Kidney (tissue), 14 donors: Measurements from ENCODE around the gene CABP4. TPM values are rescaled to one million over a fixed set of nuclear protein-coding genes. Genes with fewer than 3 reads are reported as not detected.
"Not testable (repeated sequence)": the region's sequence is repeated elsewhere in the genome, so short reads cannot be mapped to it uniquely, and the experiment has no call there.

Experiments
- DNase-seq, 5 donors: peaks; one replicate each; pipeline ENCODE4 v3.0.0-alpha.2; 2013 to 2020
- FAIRE-seq: peaks from 2 replicates; lab custom pipeline; 2012; peaks lifted over from hg19 to GRCh38; lab: Jason Lieb, UNC
- H3K27ac ChIP-seq, 2 donors: one replicate each; pipeline ENCODE4 v1.7.0; 2013; ENCODE audit warnings: low read depth in 2 of 2, low read length in 2 of 2, inconsistent platforms in 1 of 2
- H3K27me3 ChIP-seq: one replicate; pipeline ENCODE4 v1.7.1; 2013; ENCODE audit warnings: low read length, inconsistent platforms; ENCODE audit not compliant: control insufficient read depth, insufficient read depth
- H3K36me3 ChIP-seq, 3 donors: one replicate each; pipeline versions ENCODE4 v1.7.0 to v1.7.1; 2013; ENCODE audit warnings: low read length in 3 of 3, control low read depth in 1 of 3, inconsistent platforms in 1 of 3; ENCODE audit not compliant: insufficient read depth in 3 of 3, control insufficient read depth in 2 of 3
- H3K4me1 ChIP-seq, 3 donors: one replicate each; pipeline versions ENCODE4 v1.7.0 to v1.7.1; 2013; ENCODE audit warnings: low read length in 3 of 3, inconsistent platforms in 1 of 3, low read depth in 1 of 3; ENCODE audit not compliant: control insufficient read depth in 2 of 3, insufficient read depth in 2 of 3
- H3K4me3 ChIP-seq, 3 donors: one replicate each; pipeline versions ENCODE4 v1.7.0 to v1.8.1; 2013; ENCODE audit warnings: low read length in 3 of 3, control low read depth in 1 of 3, inconsistent platforms in 1 of 3
- H3K9ac ChIP-seq, 3 donors: one replicate each; pipeline versions ENCODE4 v1.7.0 to v1.7.1; 2013; ENCODE audit warnings: low read length in 3 of 3, control low read depth in 1 of 3, inconsistent platforms in 1 of 3
- H3K9me3 ChIP-seq, 3 donors: one replicate each; pipeline versions ENCODE4 v1.7.0 to v1.7.1; 2013; ENCODE audit warnings: low read length in 3 of 3, control low read depth in 1 of 3, inconsistent platforms in 1 of 3; ENCODE audit not compliant: control insufficient read depth in 2 of 3, insufficient read depth in 1 of 3
- intact Hi-C: fragments of 100-400 bp; cut with DNase I; formaldehyde crosslinking; loops from one replicate; pipeline ENCODE4 v1.11.1; 2022
- polyA plus RNA-seq: library from polyadenylated mRNA; stranded (reverse); fragments of 350-450 nt; fragmentation: Illumina TruSeq; extraction: RNeasy Lipid Tissue Mini Kit (QIAGEN cat#74804); gene quantifications from one replicate; pipeline ENCODE4 v1.2.3, GENCODE V29; 2014; ENCODE audit warnings: low read depth, low replicate concordance; ENCODE audit not compliant: insufficient read depth
- total RNA-seq: library from RNA; stranded (reverse); fragmentation: NEBNext Ultra II Directional; extraction: Animal tissue kit (Norgen Biotek cat#: 25700); gene quantifications from one replicate; pipeline ENCODE4 v1.2.1, GENCODE V29; 2021
- TF ChIP-seq, protein P1 (sequence below): IDR thresholded peaks from 3 replicates; pipeline ENCODE4 v1.5.1; 2012; ENCODE audit warnings: mild to moderate bottlenecking, moderate library complexity, borderline replicate concordance; ENCODE audit not compliant: insufficient read depth; ENCODE audit errors: extremely low read depth
- donor health status: control.
- donor health status: control.
- donor health status: control.
- donor health status: control.
- donor health status: control.
- donor health status: DM: yes; HTN: yes; CAD: no.
- donor health status: Normal renal cell carcinoma (clear cell type).

CABP4 gene
- total and polyA plus RNA-seq, 2 donors from 2014 or later: 0.49 to 3.1 TPM

DNA sequence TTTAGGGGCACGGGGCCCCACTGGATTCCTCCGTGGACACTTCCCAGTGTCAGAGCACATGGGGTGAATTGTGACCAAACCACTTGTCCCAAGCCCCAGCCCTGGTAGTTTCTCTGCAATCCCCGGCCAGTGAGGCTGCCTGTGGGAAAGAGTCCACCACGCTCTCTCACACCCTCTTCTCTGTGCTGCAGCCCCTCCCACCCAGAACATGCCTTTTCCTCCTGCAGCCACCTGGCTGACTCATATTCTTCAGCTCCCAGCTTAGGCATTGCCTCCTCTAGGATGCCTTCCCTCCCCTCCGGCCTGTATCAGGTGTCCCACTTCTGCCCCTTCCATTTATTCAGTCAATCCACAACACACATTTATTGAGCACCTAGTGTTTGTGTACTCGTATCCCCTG is 32.3 kb upstream of the CABP4 start:
- Histone ChIP-seq H3K4me1 (peaks cover 0 to 15% (median 11%) of the 10 kb centered on the region in 3 donors), H3K27me3 (no peaks in the 10 kb centered on the region), H3K27ac (no peak overlapping the region), H3K36me3 (no peaks in the 10 kb centered on the region), H3K4me3 (no peak overlapping the region), H3K9me3 (no peaks in the 10 kb centered on the region), H3K9ac (no peak overlapping the region)
- FAIRE-seq (no peak), DNase-seq (no peak)
- TF ChIP-seq, protein P1, sequence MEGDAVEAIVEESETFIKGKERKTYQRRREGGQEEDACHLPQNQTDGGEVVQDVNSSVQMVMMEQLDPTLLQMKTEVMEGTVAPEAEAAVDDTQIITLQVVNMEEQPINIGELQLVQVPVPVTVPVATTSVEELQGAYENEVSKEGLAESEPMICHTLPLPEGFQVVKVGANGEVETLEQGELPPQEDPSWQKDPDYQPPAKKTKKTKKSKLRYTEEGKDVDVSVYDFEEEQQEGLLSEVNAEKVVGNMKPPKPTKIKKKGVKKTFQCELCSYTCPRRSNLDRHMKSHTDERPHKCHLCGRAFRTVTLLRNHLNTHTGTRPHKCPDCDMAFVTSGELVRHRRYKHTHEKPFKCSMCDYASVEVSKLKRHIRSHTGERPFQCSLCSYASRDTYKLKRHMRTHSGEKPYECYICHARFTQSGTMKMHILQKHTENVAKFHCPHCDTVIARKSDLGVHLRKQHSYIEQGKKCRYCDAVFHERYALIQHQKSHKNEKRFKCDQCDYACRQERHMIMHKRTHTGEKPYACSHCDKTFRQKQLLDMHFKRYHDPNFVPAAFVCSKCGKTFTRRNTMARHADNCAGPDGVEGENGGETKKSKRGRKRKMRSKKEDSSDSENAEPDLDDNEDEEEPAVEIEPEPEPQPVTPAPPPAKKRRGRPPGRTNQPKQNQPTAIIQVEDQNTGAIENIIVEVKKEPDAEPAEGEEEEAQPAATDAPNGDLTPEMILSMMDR: no peak
- intact Hi-C loops: no loop called here

DNA sequence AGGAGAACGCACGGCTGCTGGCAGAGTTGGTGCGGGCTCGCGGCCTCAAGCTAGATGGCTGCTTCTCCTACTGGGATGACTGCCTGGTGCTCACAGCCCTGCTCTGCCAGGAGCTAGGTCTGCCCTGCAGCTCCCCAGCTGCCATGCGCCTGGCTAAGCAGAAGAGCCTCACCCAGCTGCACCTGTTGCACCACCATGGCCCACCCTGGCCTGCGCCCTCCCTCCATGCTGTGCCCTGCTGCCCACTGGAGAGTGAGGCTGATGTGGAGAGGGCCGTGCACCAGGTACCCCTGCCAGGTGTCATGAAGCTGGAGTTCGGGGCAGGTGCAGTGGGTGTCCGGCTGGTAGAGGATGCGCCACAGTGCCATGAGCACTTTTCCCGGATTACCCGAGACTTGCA is 31.7 kb upstream of the CABP4 start:
- Histone ChIP-seq H3K9me3 (no peaks in the 10 kb centered on the region), H3K27ac (no peak overlapping the region), H3K4me1 (peaks cover 0 to 15% (median 11%) of the 10 kb centered on the region in 3 donors), H3K27me3 (no peaks in the 10 kb centered on the region), H3K4me3 (no peak overlapping the region), H3K9ac (no peak overlapping the region), H3K36me3 (no peaks in the 10 kb centered on the region)
- DNase-seq: no peak
- FAIRE-seq: no peak
- intact Hi-C loops: no loop called here
- TF ChIP-seq, protein P1: no peak

DNA sequence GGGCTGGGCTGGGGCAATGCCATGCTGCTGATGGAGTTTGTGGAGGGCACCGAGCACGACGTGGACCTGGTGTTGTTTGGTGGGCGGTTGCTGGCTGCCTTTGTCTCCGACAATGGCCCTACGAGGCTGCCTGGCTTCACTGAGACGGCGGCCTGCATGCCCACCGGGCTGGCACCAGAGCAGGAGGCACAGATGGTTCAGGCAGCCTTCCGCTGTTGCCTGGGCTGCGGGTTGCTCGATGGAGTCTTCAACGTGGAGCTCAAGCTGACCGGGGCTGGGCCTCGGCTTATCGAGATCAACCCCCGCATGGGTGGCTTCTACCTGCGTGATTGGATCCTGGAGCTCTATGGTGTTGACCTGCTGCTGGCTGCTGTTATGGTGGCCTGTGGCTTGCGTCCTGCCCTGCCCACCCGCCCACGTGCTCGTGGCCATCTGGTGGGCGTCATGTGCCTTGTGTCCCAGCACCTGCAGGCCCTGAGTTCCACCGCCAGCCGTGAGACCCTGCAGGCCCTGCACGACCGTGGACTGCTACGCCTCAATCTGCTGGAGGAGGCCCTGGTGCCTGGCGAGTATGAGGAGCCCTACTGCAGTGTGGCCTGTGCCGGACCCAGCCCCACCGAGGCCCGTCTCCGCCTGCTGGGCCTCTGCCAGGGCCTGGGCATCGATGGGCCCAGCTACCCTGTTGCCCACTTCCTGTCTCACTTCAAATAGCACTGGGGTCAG is 31.1 kb upstream of the CABP4 start:
- no peak overlapping the region for H3K9ac ChIP-seq
- no peak overlapping the region for H3K4me3 ChIP-seq
- intact Hi-C loops: no loop called here

DNA sequence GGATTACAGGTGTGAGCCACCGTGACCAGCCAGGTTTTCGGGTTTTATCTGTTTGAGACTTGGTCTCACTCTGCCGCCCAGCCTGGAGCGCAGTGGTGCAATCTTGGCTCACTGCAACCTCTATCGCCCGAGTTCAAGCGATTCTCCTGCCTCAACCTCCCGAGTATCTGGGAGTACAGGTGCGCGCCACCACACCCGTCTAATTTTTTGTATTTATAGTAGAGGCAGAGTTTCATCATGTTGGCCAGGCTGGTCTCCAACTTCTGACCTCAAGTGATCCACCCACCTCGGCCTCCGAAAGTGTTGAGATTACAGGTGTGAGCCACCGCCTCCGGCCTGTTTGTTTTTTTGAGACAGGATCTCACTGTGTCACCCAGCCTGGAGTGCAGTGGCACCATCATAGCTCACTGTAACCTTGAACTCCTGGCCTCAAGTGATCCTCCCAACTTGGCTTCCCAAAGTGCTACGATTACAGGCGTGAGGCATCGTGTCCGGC is 27.7 kb upstream of the CABP4 start:
- H3K27me3 ChIP-seq, DNase-seq, intact Hi-C loops, FAIRE-seq, H3K36me3 ChIP-seq, H3K4me1 ChIP-seq, H3K9me3 ChIP-seq: not testable (repeated sequence)
- peak overlapping the region; percentile 95 to 98 (median 97) for H3K4me3 ChIP-seq
- H3K27ac ChIP-seq: peak overlapping the region in 1 of 2 donors; percentile 64
- H3K9ac ChIP-seq: peak overlapping the region; percentile 20 to 94 (median 92)

More for the DNA sequence above, 31.1 kb upstream of the CABP4 start:
- Histone ChIP-seq H3K9me3 (no peaks in the 10 kb centered on the region), H3K27ac (no peak overlapping the region), H3K4me1 (peaks cover 0 to 14% (median 14%) of the 10 kb centered on the region in 3 donors), H3K27me3 (no peaks in the 10 kb centered on the region), H3K36me3 (no peaks in the 10 kb centered on the region)
- DNase-seq (no peak), FAIRE-seq (no peak)
- TF ChIP-seq, protein P1: no peak
